Neural cell (in vitro differentiated cells): Measurements from ENCODE around the gene GNE.

ENCODE experiments used
- EP300 ChIP-seq: fragments of 450-650 bp; conservative IDR thresholded peaks from 2 replicates; pipeline ENCODE4 v1.6.1; 2014; ENCODE audit warnings: antibody characterized with exemption, mild to moderate bottlenecking, moderate library complexity; ENCODE audit not compliant: poor library complexity, severe bottlenecking
- EZH2 ChIP-seq: fragments of 200-600, 300-800 bp; shearing (Covaris generic), sonication (generic); IDR thresholded peaks from 2 replicates; pipeline ENCODE4 v1.6.1; 2014; ENCODE audit warnings: antibody characterized with exemption, low read length, borderline replicate concordance, mild to moderate bottlenecking; ENCODE audit not compliant: insufficient read depth, poor library complexity, severe bottlenecking
- POLR2AphosphoS5 ChIP-seq: IDR thresholded peaks from 2 replicates; pipeline ENCODE4 v1.6.1; 2012
- RAD21 ChIP-seq: fragments of 450-650 bp; conservative IDR thresholded peaks from 2 replicates; pipeline ENCODE4 v1.6.1; 2014; ENCODE audit warnings: antibody characterized with exemption, mild to moderate bottlenecking, moderate library complexity
- SMC3 ChIP-seq: fragments of 450-650 bp; conservative IDR thresholded peaks from 2 replicates; pipeline ENCODE4 v1.6.1; 2014; ENCODE audit warnings: antibody characterized with exemption, mild to moderate bottlenecking, moderate library complexity; ENCODE audit not compliant: poor library complexity
- TAF1 ChIP-seq: IDR thresholded peaks from 2 replicates; pipeline ENCODE4 v1.6.1; 2012; ENCODE audit warnings: low read depth
- TF ChIP-seq, protein P1 (sequence below): fragments of 450-650 bp; IDR thresholded peaks from 2 replicates; pipeline ENCODE4 v1.5.1; 2014; ENCODE audit warnings: antibody characterized with exemption, mild to moderate bottlenecking, moderate library complexity; ENCODE audit not compliant: poor library complexity, severe bottlenecking
- TF ChIP-seq, protein P2 (sequence below): IDR thresholded peaks from 2 replicates; pipeline ENCODE4 v1.6.1; 2012; ENCODE audit warnings: borderline replicate concordance

GRCh38 chr9:36204906-36205547 lies 53.2 kb downstream of the GNE start:
- TF ChIP-seq, protein P1, sequence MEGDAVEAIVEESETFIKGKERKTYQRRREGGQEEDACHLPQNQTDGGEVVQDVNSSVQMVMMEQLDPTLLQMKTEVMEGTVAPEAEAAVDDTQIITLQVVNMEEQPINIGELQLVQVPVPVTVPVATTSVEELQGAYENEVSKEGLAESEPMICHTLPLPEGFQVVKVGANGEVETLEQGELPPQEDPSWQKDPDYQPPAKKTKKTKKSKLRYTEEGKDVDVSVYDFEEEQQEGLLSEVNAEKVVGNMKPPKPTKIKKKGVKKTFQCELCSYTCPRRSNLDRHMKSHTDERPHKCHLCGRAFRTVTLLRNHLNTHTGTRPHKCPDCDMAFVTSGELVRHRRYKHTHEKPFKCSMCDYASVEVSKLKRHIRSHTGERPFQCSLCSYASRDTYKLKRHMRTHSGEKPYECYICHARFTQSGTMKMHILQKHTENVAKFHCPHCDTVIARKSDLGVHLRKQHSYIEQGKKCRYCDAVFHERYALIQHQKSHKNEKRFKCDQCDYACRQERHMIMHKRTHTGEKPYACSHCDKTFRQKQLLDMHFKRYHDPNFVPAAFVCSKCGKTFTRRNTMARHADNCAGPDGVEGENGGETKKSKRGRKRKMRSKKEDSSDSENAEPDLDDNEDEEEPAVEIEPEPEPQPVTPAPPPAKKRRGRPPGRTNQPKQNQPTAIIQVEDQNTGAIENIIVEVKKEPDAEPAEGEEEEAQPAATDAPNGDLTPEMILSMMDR: no peak
- TF ChIP-seq TAF1 (no peak), EZH2 (no peak), SMC3 (no peak), POLR2AphosphoS5 (no peak), RAD21 (no peak), EP300 (no peak)
- TF ChIP-seq, protein P2, sequence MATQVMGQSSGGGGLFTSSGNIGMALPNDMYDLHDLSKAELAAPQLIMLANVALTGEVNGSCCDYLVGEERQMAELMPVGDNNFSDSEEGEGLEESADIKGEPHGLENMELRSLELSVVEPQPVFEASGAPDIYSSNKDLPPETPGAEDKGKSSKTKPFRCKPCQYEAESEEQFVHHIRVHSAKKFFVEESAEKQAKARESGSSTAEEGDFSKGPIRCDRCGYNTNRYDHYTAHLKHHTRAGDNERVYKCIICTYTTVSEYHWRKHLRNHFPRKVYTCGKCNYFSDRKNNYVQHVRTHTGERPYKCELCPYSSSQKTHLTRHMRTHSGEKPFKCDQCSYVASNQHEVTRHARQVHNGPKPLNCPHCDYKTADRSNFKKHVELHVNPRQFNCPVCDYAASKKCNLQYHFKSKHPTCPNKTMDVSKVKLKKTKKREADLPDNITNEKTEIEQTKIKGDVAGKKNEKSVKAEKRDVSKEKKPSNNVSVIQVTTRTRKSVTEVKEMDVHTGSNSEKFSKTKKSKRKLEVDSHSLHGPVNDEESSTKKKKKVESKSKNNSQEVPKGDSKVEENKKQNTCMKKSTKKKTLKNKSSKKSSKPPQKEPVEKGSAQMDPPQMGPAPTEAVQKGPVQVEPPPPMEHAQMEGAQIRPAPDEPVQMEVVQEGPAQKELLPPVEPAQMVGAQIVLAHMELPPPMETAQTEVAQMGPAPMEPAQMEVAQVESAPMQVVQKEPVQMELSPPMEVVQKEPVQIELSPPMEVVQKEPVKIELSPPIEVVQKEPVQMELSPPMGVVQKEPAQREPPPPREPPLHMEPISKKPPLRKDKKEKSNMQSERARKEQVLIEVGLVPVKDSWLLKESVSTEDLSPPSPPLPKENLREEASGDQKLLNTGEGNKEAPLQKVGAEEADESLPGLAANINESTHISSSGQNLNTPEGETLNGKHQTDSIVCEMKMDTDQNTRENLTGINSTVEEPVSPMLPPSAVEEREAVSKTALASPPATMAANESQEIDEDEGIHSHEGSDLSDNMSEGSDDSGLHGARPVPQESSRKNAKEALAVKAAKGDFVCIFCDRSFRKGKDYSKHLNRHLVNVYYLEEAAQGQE: no peak
